OCI-LY1 (cell line): ENCODE measurements around the gene CBLIF.

Experiments
- EZH2 ChIP-seq: fragments of 200-600 bp; sonication (generic), shearing (Covaris generic); IDR thresholded peaks from 2 replicates; pipeline ENCODE4 v1.8.0; 2017; ENCODE audit warnings: borderline replicate concordance, mixed run types, mild to moderate bottlenecking, antibody characterized with exemption, low read length, moderate library complexity, mixed read lengths
- TF ChIP-seq, protein P1 (sequence below): fragments of 200-600 bp; sonication (generic), shearing (Covaris generic); IDR thresholded peaks from 2 replicates; pipeline ENCODE4 v1.5.1; 2017; ENCODE audit warnings: mild to moderate bottlenecking, antibody characterized with exemption, low read length, moderate library complexity, mixed read lengths

GRCh38 chr11:59878575-59878974 is 33.3 kb upstream of the CBLIF start, which contains the start of gene OOSP3:
- TF ChIP-seq, protein P1, sequence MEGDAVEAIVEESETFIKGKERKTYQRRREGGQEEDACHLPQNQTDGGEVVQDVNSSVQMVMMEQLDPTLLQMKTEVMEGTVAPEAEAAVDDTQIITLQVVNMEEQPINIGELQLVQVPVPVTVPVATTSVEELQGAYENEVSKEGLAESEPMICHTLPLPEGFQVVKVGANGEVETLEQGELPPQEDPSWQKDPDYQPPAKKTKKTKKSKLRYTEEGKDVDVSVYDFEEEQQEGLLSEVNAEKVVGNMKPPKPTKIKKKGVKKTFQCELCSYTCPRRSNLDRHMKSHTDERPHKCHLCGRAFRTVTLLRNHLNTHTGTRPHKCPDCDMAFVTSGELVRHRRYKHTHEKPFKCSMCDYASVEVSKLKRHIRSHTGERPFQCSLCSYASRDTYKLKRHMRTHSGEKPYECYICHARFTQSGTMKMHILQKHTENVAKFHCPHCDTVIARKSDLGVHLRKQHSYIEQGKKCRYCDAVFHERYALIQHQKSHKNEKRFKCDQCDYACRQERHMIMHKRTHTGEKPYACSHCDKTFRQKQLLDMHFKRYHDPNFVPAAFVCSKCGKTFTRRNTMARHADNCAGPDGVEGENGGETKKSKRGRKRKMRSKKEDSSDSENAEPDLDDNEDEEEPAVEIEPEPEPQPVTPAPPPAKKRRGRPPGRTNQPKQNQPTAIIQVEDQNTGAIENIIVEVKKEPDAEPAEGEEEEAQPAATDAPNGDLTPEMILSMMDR = no peak
- no peak for TF ChIP-seq EZH2
